Glutamatergic neuron (in vitro differentiated cells): Measurements from ENCODE around the gene PLEKHH2. TPM values are rescaled to one million over a fixed set of nuclear protein-coding genes. Genes with fewer than 3 reads are reported as not detected.

Source experiments
- DNase-seq: peaks from one replicate; pipeline ENCODE4 v3.0.0; 2022
- H3K27ac Mint-ChIP-seq: one replicate; pipeline ENCODE4 v1.8.0; 2020; ENCODE audit warnings: mild to moderate bottlenecking, mixed read lengths, inconsistent platforms; ENCODE audit not compliant: unreplicated experiment
- H3K27me3 Mint-ChIP-seq: one replicate; pipeline ENCODE4 v1.8.0; 2020; ENCODE audit warnings: mild to moderate bottlenecking, moderate library complexity, mixed read lengths, inconsistent platforms; ENCODE audit not compliant: unreplicated experiment
- H3K36me3 Mint-ChIP-seq: one replicate; pipeline ENCODE4 v1.8.0; 2020; ENCODE audit warnings: mild to moderate bottlenecking, mixed read lengths, inconsistent platforms; ENCODE audit not compliant: unreplicated experiment
- H3K4me1 Mint-ChIP-seq: one replicate; pipeline ENCODE4 v1.8.0; 2020; ENCODE audit warnings: mild to moderate bottlenecking, low read depth, mixed read lengths, inconsistent platforms; ENCODE audit not compliant: unreplicated experiment
- H3K4me3 Mint-ChIP-seq: one replicate; pipeline ENCODE4 v1.8.0; 2020; ENCODE audit warnings: mild to moderate bottlenecking, mixed read lengths, inconsistent platforms; ENCODE audit not compliant: unreplicated experiment
- H3K9me3 Mint-ChIP-seq: one replicate; pipeline ENCODE4 v1.8.0; 2020; ENCODE audit warnings: mild to moderate bottlenecking, moderate library complexity, mixed read lengths, inconsistent platforms; ENCODE audit not compliant: unreplicated experiment
- total RNA-seq: library from RNA; stranded (reverse); fragmentation: NEBNext Ultra II Directional; extraction: Animal tissue kit (Norgen Biotek cat#: 25700); gene quantifications from one replicate; pipeline ENCODE4 v1.2.1, GENCODE V29; 2021; ENCODE audit not compliant: unreplicated experiment
- TF ChIP-seq, protein P1 (sequence below): fragments of 200-600 bp; sonication (generic); IDR thresholded peaks from one replicate; pipeline ENCODE4 v1.5.0; 2021; ENCODE audit not compliant: partially characterized antibody, unreplicated experiment

Gene PLEKHH2
- total RNA-seq, 1 donor from 2014 or later, result 0.71 TPM

GRCh38 chr2:43727634-43728014, 90.6 kb downstream of the PLEKHH2 start:
- no peak overlapping the region for H3K4me3 Mint-ChIP-seq
- H3K9me3 Mint-ChIP-seq, result no peaks in the 10 kb centered on the region
- no peak for DNase-seq
- no peaks in the 10 kb centered on the region for H3K27me3 Mint-ChIP-seq
- no peaks in the 10 kb centered on the region for H3K36me3 Mint-ChIP-seq
- H3K27ac Mint-ChIP-seq, result no peak overlapping the region
- peaks cover 9% of the 10 kb centered on the region for H3K4me1 Mint-ChIP-seq
- TF ChIP-seq, protein P1, sequence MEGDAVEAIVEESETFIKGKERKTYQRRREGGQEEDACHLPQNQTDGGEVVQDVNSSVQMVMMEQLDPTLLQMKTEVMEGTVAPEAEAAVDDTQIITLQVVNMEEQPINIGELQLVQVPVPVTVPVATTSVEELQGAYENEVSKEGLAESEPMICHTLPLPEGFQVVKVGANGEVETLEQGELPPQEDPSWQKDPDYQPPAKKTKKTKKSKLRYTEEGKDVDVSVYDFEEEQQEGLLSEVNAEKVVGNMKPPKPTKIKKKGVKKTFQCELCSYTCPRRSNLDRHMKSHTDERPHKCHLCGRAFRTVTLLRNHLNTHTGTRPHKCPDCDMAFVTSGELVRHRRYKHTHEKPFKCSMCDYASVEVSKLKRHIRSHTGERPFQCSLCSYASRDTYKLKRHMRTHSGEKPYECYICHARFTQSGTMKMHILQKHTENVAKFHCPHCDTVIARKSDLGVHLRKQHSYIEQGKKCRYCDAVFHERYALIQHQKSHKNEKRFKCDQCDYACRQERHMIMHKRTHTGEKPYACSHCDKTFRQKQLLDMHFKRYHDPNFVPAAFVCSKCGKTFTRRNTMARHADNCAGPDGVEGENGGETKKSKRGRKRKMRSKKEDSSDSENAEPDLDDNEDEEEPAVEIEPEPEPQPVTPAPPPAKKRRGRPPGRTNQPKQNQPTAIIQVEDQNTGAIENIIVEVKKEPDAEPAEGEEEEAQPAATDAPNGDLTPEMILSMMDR, result no peak

GRCh38 chr2:43729491-43730174, 92.6 kb downstream of the PLEKHH2 start:
- no peak for DNase-seq

GRCh38 chr2:43731211-43731610, 94.2 kb downstream of the PLEKHH2 start:
- H3K4me1 Mint-ChIP-seq, result no peaks in the 10 kb centered on the region
- no peaks in the 10 kb centered on the region for H3K36me3 Mint-ChIP-seq
- no peaks in the 10 kb centered on the region for H3K27me3 Mint-ChIP-seq
- H3K9me3 Mint-ChIP-seq, result no peaks in the 10 kb centered on the region
- DNase-seq, result no peak
- TF ChIP-seq, protein P1, result no peak
- no peak overlapping the region for H3K27ac Mint-ChIP-seq
- H3K4me3 Mint-ChIP-seq, result no peak overlapping the region

More at GRCh38 chr2:43729491-43730174, 92.6 kb downstream of the PLEKHH2 start:
- H3K9me3 Mint-ChIP-seq, result no peaks in the 10 kb centered on the region
- H3K27ac Mint-ChIP-seq, result no peak overlapping the region
- H3K27me3 Mint-ChIP-seq, result no peaks in the 10 kb centered on the region
- no peaks in the 10 kb centered on the region for H3K36me3 Mint-ChIP-seq
- no peak overlapping the region for H3K4me3 Mint-ChIP-seq
- H3K4me1 Mint-ChIP-seq, result peaks cover 9% of the 10 kb centered on the region
- TF ChIP-seq, protein P1, result no peak

GRCh38 chr2:43736637-43737036, 99.6 kb downstream of the PLEKHH2 start:
- Mint-ChIP-seq H3K4me3 (no peak overlapping the region), H3K36me3 (no peaks in the 10 kb centered on the region), H3K4me1 (no peaks in the 10 kb centered on the region), H3K27me3 (no peaks in the 10 kb centered on the region), H3K9me3 (no peaks in the 10 kb centered on the region), H3K27ac (no peak overlapping the region)
- DNase-seq, result no peak
- TF ChIP-seq, protein P1, result no peak

- H3K4me3 Mint-ChIP-seq, result no peak overlapping the region
- H3K36me3 Mint-ChIP-seq, result no peaks in the 10 kb centered on the region
- no peak overlapping the region for H3K27ac Mint-ChIP-seq
- TF ChIP-seq, protein P1, result no peak
- H3K4me1 Mint-ChIP-seq, result no peaks in the 10 kb centered on the region
- no peaks in the 10 kb centered on the region for H3K27me3 Mint-ChIP-seq
- DNase-seq, result no peak
- no peaks in the 10 kb centered on the region for H3K9me3 Mint-ChIP-seq
These were observed 100.2 kb downstream of the PLEKHH2 start for GRCh38 chr2:43737097-43737854.
